SK-N-SH treated with all-trans-retinoic acid at 6 μM for 48 hours (cell line): ENCODE results near the gene PCDHGA12.

Source experiments
- ATAC-seq: fragments of 200-7000 bp; cut with Tn5 transposase; 3 replicates; pipeline ENCODE4 v1.9.1; 2020; ENCODE audit warnings: mild to moderate bottlenecking, moderate library complexity
- ARNTL ChIP-seq: fragments of 450-650 bp; formaldehyde crosslinking; IDR thresholded peaks from 2 replicates; pipeline ENCODE4 v1.5.0; 2020; ENCODE audit warnings: low read depth, mild to moderate bottlenecking, moderate library complexity, borderline replicate concordance
- BACH2 ChIP-seq: fragments of 250-450 bp; sonication (Bioruptor Pico); IDR thresholded peaks from 2 replicates; pipeline ENCODE4 v1.9.0; 2021; ENCODE audit warnings: mild to moderate bottlenecking, borderline replicate concordance
- CSDC2 ChIP-seq: fragments of 250-450 bp; sonication (Bioruptor Pico); IDR thresholded peaks from 2 replicates; pipeline ENCODE4 v1.5.0; 2020; ENCODE audit warnings: mild to moderate bottlenecking, moderate library complexity
- ESRRG ChIP-seq: fragments of 250-450 bp; sonication (Bioruptor Pico); IDR thresholded peaks from 2 replicates; pipeline ENCODE4 v1.6.1; 2021; ENCODE audit warnings: mild to moderate bottlenecking
- GLIS3 ChIP-seq: fragments of 250-450 bp; sonication (Bioruptor Pico); IDR thresholded peaks from 2 replicates; pipeline ENCODE4 v1.5.0; 2020; ENCODE audit warnings: mild to moderate bottlenecking, moderate library complexity
- ISL1 ChIP-seq: fragments of 250-450 bp; sonication (Bioruptor Pico); IDR thresholded peaks from 2 replicates; pipeline ENCODE4 v2.1.2; 2022; ENCODE audit warnings: mild to moderate bottlenecking, moderate library complexity
- OSR1 ChIP-seq: fragments of 250-450 bp; sonication (Bioruptor Pico); IDR thresholded peaks from 2 replicates; pipeline ENCODE4 v1.8.0; 2022; ENCODE audit warnings: moderate library complexity, mild to moderate bottlenecking, inconsistent platforms
- PPARA ChIP-seq: fragments of 250-450 bp; sonication (Bioruptor Pico); IDR thresholded peaks from 2 replicates; pipeline ENCODE4 v1.5.0; 2020; ENCODE audit warnings: mild to moderate bottlenecking, borderline replicate concordance
- RARB ChIP-seq: fragments of 250-450 bp; sonication (Bioruptor Pico); IDR thresholded peaks from 2 replicates; pipeline ENCODE4 v1.8.0; 2021; ENCODE audit warnings: mild to moderate bottlenecking, moderate library complexity
- SNAI2 ChIP-seq: fragments of 250-450 bp; sonication (Bioruptor Pico); IDR thresholded peaks from 2 replicates; pipeline ENCODE4 v1.5.0; 2020; ENCODE audit warnings: mild to moderate bottlenecking, moderate library complexity
- TCF4 ChIP-seq: fragments of 250-450 bp; sonication (Bioruptor Pico); IDR thresholded peaks from 2 replicates; pipeline ENCODE4 v1.8.0; 2021; ENCODE audit warnings: mild to moderate bottlenecking, moderate library complexity, borderline replicate concordance
- TOX ChIP-seq: fragments of 250-450 bp; sonication (Bioruptor Pico); IDR thresholded peaks from 2 replicates; pipeline ENCODE4 v1.8.0; 2021; ENCODE audit warnings: mild to moderate bottlenecking, moderate library complexity, borderline replicate concordance
- ZC3H10 ChIP-seq: fragments of 250-450 bp; sonication (Bioruptor Pico); IDR thresholded peaks from 2 replicates; pipeline ENCODE4 v1.5.1; 2021; ENCODE audit warnings: mild to moderate bottlenecking, moderate library complexity
- ZFP3 ChIP-seq: fragments of 250-450 bp; sonication (Bioruptor Pico); IDR thresholded peaks from 2 replicates; pipeline ENCODE4 v1.5.0; 2020; ENCODE audit warnings: mild to moderate bottlenecking, moderate library complexity
- ZFP30 ChIP-seq: fragments of 450-650 bp; formaldehyde crosslinking; IDR thresholded peaks from 2 replicates; pipeline ENCODE4 v1.5.0; 2022; ENCODE audit warnings: mild to moderate bottlenecking, moderate library complexity
- ZNF565 ChIP-seq: fragments of 450-650 bp; formaldehyde crosslinking; conservative IDR thresholded peaks from 2 replicates; pipeline ENCODE4 v1.5.0; 2020; ENCODE audit warnings: low read depth, mild to moderate bottlenecking, moderate library complexity
- ZNF70 ChIP-seq: fragments of 450-650 bp; formaldehyde crosslinking; IDR thresholded peaks from 2 replicates; pipeline ENCODE4 v1.5.0; 2020; ENCODE audit warnings: mild to moderate bottlenecking, moderate library complexity
- TF ChIP-seq, protein P1 (sequence below): fragments of 250-450 bp; sonication (Bioruptor Pico); IDR thresholded peaks from 2 replicates; pipeline ENCODE4 v1.5.1; 2021; ENCODE audit warnings: mild to moderate bottlenecking, moderate library complexity
- TF ChIP-seq, protein P2 (sequence below): fragments of 250-450 bp; sonication (Bioruptor Pico); IDR thresholded peaks from 2 replicates; pipeline ENCODE4 v1.8.0; 2020; ENCODE audit warnings: mild to moderate bottlenecking, moderate library complexity, borderline replicate concordance
- TF ChIP-seq, protein P3 (sequence below): fragments of 250-450 bp; sonication (Bioruptor Pico); IDR thresholded peaks from 2 replicates; pipeline ENCODE4 v1.5.1; 2020; ENCODE audit warnings: low read depth, mild to moderate bottlenecking, moderate library complexity
- TF ChIP-seq, protein P4 (sequence below): fragments of 250-450 bp; sonication (Bioruptor Pico); IDR thresholded peaks from 2 replicates; pipeline ENCODE4 v1.8.0; 2021; ENCODE audit warnings: low read depth, mild to moderate bottlenecking, moderate library complexity, borderline replicate concordance
- TF ChIP-seq, protein P5 (sequence below): fragments of 250-450 bp; sonication (Bioruptor Pico); IDR thresholded peaks from 2 replicates; pipeline ENCODE4 v1.5.0; 2020; ENCODE audit warnings: mild to moderate bottlenecking, moderate library complexity

The PCDHGA12 gene

DNA sequence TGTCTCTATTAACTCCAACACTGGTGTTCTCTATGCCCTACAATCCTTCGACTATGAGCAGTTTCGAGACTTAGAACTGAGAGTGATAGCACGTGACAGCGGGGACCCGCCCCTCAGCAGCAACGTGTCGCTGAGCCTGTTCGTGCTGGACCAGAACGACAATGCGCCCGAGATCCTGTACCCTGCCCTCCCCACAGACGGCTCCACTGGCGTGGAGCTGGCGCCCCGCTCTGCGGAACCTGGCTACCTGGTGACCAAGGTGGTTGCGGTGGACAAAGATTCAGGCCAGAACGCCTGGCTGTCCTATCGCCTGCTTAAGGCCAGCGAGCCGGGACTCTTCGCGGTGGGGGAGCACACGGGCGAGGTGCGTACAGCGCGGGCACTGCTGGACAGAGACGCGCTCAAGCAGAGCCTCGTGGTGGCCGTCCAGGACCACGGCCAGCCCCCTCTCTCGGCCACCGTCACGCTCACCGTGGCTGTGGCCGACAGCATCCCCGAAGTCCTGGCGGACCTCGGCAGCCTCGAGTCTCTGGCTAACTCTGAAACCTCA lies 7.5 kb upstream of the PCDHGA12 start:
- no peak for ATAC-seq
- TF ChIP-seq ZC3H10 (CRISPR knock-in tag): no peak
- TF ChIP-seq, protein P1, sequence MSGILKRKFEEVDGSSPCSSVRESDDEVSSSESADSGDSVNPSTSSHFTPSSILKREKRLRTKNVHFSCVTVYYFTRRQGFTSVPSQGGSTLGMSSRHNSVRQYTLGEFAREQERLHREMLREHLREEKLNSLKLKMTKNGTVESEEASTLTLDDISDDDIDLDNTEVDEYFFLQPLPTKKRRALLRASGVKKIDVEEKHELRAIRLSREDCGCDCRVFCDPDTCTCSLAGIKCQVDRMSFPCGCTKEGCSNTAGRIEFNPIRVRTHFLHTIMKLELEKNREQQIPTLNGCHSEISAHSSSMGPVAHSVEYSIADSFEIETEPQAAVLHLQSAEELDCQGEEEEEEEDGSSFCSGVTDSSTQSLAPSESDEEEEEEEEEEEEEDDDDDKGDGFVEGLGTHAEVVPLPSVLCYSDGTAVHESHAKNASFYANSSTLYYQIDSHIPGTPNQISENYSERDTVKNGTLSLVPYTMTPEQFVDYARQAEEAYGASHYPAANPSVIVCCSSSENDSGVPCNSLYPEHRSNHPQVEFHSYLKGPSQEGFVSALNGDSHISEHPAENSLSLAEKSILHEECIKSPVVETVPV (CRISPR knock-in tag): no peak
- TF ChIP-seq CSDC2: no peak
- TF ChIP-seq, protein P2, sequence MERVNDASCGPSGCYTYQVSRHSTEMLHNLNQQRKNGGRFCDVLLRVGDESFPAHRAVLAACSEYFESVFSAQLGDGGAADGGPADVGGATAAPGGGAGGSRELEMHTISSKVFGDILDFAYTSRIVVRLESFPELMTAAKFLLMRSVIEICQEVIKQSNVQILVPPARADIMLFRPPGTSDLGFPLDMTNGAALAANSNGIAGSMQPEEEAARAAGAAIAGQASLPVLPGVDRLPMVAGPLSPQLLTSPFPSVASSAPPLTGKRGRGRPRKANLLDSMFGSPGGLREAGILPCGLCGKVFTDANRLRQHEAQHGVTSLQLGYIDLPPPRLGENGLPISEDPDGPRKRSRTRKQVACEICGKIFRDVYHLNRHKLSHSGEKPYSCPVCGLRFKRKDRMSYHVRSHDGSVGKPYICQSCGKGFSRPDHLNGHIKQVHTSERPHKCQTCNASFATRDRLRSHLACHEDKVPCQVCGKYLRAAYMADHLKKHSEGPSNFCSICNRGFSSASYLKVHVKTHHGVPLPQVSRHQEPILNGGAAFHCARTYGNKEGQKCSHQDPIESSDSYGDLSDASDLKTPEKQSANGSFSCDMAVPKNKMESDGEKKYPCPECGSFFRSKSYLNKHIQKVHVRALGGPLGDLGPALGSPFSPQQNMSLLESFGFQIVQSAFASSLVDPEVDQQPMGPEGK (CRISPR knock-in tag): no peak
- TF ChIP-seq BACH2 (CRISPR knock-in tag): no peak
- no peak for TF ChIP-seq ISL1
- TF ChIP-seq ARNTL: no peak
- TF ChIP-seq ZNF70: no peak
- no peak for TF ChIP-seq GLIS3
- TF ChIP-seq ESRRG (CRISPR knock-in tag): no peak

DNA sequence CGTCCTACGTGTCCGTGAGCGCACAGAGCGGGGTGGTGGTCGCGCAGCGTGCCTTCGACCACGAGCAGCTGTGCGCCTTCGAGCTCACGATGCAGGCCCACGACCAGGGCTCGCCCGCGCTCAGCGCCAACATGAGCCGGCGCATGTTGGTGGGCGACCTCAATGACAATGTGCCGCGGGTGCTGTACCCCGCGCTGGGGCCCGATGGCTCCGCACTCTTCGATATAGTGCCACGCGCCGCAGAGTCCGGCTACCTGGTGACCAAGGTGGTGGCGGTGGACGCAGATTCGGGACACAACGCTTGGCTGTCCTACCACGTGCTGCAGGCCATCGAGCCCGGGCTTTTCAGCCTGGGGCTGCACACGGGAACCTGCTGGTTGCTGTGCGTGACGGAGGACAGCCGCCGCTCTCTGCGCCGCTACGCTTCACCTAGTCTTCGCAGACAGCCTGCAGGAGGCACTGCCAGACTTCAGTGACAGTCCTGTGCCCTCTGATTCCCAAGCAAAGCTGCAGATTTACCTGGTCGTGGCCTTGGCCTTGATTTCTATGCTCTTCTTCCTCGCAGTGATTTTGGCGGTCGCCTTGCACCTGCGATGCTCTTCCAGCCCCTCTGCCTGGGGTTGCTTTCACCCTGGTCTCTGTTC lies 2.4 kb upstream of the PCDHGA12 start:
- TF ChIP-seq ZFP3: no peak
- TF ChIP-seq, protein P1 (CRISPR knock-in tag): no peak
- TF ChIP-seq ZNF565 (CRISPR knock-in tag): no peak
- no peak for TF ChIP-seq BACH2 (CRISPR knock-in tag)
- TF ChIP-seq, protein P2 (CRISPR knock-in tag): no peak
- no peak for TF ChIP-seq GLIS3
- TF ChIP-seq TCF4: no peak
- TF ChIP-seq ZNF70: no peak
- TF ChIP-seq, protein P3, sequence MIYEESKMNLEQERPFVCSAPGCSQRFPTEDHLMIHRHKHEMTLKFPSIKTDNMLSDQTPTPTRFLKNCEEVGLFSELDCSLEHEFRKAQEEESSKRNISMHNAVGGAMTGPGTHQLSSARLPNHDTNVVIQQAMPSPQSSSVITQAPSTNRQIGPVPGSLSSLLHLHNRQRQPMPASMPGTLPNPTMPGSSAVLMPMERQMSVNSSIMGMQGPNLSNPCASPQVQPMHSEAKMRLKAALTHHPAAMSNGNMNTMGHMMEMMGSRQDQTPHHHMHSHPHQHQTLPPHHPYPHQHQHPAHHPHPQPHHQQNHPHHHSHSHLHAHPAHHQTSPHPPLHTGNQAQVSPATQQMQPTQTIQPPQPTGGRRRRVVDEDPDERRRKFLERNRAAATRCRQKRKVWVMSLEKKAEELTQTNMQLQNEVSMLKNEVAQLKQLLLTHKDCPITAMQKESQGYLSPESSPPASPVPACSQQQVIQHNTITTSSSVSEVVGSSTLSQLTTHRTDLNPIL (CRISPR knock-in tag): no peak
- TF ChIP-seq TOX (CRISPR knock-in tag): no peak

DNA sequence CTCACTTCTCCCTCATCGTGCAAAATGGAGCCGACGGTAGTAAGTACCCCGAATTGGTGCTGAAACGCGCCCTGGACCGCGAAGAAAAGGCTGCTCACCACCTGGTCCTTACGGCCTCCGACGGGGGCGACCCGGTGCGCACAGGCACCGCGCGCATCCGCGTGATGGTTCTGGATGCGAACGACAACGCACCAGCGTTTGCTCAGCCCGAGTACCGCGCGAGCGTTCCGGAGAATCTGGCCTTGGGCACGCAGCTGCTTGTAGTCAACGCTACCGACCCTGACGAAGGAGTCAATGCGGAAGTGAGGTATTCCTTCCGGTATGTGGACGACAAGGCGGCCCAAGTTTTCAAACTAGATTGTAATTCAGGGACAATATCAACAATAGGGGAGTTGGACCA lies 979 bp downstream of the PCDHGA12 start:
- ATAC-seq: no peak
- TF ChIP-seq ESRRG (CRISPR knock-in tag): no peak
- TF ChIP-seq ZNF565 (CRISPR knock-in tag): no peak
- no peak for TF ChIP-seq PPARA (CRISPR knock-in tag)
- no peak for TF ChIP-seq GLIS3
- TF ChIP-seq ZFP30 (CRISPR knock-in tag): no peak
- no peak for TF ChIP-seq ZNF70
- no peak for TF ChIP-seq RARB (CRISPR knock-in tag)
- TF ChIP-seq, protein P1 (CRISPR knock-in tag): no peak
- no peak for TF ChIP-seq ZFP3
- no peak for TF ChIP-seq SNAI2 (CRISPR knock-in tag)
- TF ChIP-seq, protein P4, sequence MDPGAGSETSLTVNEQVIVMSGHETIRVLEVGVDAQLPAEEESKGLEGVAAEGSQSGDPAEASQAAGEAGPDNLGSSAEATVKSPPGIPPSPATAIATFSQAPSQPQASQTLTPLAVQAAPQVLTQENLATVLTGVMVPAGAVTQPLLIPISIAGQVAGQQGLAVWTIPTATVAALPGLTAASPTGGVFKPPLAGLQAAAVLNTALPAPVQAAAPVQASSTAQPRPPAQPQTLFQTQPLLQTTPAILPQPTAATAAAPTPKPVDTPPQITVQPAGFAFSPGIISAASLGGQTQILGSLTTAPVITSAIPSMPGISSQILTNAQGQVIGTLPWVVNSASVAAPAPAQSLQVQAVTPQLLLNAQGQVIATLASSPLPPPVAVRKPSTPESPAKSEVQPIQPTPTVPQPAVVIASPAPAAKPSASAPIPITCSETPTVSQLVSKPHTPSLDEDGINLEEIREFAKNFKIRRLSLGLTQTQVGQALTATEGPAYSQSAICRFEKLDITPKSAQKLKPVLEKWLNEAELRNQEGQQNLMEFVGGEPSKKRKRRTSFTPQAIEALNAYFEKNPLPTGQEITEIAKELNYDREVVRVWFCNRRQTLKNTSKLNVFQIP: no peak
- TF ChIP-seq ISL1: no peak
- TF ChIP-seq OSR1 (CRISPR knock-in tag): no peak
- TF ChIP-seq TOX (CRISPR knock-in tag): no peak
- TF ChIP-seq BACH2 (CRISPR knock-in tag): no peak
- TF ChIP-seq ARNTL: no peak
- TF ChIP-seq, protein P5, sequence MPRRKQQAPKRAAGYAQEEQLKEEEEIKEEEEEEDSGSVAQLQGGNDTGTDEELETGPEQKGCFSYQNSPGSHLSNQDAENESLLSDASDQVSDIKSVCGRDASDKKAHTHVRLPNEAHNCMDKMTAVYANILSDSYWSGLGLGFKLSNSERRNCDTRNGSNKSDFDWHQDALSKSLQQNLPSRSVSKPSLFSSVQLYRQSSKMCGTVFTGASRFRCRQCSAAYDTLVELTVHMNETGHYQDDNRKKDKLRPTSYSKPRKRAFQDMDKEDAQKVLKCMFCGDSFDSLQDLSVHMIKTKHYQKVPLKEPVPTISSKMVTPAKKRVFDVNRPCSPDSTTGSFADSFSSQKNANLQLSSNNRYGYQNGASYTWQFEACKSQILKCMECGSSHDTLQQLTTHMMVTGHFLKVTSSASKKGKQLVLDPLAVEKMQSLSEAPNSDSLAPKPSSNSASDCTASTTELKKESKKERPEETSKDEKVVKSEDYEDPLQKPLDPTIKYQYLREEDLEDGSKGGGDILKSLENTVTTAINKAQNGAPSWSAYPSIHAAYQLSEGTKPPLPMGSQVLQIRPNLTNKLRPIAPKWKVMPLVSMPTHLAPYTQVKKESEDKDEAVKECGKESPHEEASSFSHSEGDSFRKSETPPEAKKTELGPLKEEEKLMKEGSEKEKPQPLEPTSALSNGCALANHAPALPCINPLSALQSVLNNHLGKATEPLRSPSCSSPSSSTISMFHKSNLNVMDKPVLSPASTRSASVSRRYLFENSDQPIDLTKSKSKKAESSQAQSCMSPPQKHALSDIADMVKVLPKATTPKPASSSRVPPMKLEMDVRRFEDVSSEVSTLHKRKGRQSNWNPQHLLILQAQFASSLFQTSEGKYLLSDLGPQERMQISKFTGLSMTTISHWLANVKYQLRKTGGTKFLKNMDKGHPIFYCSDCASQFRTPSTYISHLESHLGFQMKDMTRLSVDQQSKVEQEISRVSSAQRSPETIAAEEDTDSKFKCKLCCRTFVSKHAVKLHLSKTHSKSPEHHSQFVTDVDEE: no peak

More for the DNA sequence above, 2.4 kb upstream of the PCDHGA12 start:
- ATAC-seq: no peak
